HCT116 (cell line): ENCODE results near the gene GIMAP4. TPM values are rescaled to one million over a fixed set of nuclear protein-coding genes. Genes with fewer than 3 reads are reported as not detected.
"Not testable (repeated sequence)": the region's sequence is repeated elsewhere in the genome, so short reads cannot be mapped to it uniquely, and the experiment has no call there.

Source experiments
- ATAC-seq: fragments of 200-7000 bp; cut with Tn5 transposase; 2 replicates; pipeline ENCODE4 v1.9.1; 2020; ENCODE audit warnings: mild to moderate bottlenecking, moderate library complexity
- BruUV-seq: library from RNA; stranded (reverse); fragments of 400-500 nt; replicated peaks from 2 replicates; lab custom pipeline; 2021; lab: Mats Ljungman, UMichigan
- CTCF ChIA-PET: fragments of 300-600 bp; sonication (Branson Sonifier 250); formaldehyde crosslinking; loops from one replicate; lab custom pipeline; 2021; ENCODE audit warnings: antibody characterized with exemption; lab: Charles Lee
- POLR2A ChIA-PET: fragments of 300-600, 350-600 bp; sonication (Branson Sonifier 250); formaldehyde crosslinking; loops from one replicate; lab custom pipeline; 2021; ENCODE audit warnings: antibody characterized with exemption; lab: Charles Lee
- RAD21 ChIA-PET, 2 experiments: fragments of 300-600 bp; sonication (Branson Sonifier 250); formaldehyde crosslinking; loops; one replicate each; lab custom pipeline; 2023; ENCODE audit warnings: low total read pairs in 2 of 2; ENCODE audit not compliant: uncharacterized antibody in 2 of 2, unreplicated experiment in 2 of 2, low non-redundant PET in 1 of 2; lab: Charles Lee
- DNase-seq: peaks from one replicate; pipeline ENCODE4 v3.0.0-alpha.2; 2010; ENCODE audit warnings: low read depth, low spot score
- H2AFZ ChIP-seq: fragments of 200-600 bp; shearing (Covaris generic), sonication (generic); 2 replicates; pipeline ENCODE4 v1.6.1; 2017; ENCODE audit warnings: low read depth, mixed run types, mixed read lengths, antibody characterized with exemption, low read length; ENCODE audit not compliant: poor library complexity, severe bottlenecking
- H3K27ac ChIP-seq: 2 replicates; pipeline ENCODE4 v1.5.1; 2012; ENCODE audit warnings: low read depth, low read length
- H3K27me3 ChIP-seq: fragments of 200-600 bp; sonication (generic); 2 replicates; pipeline ENCODE4 v1.6.1; 2016; ENCODE audit warnings: mixed run types, low read length, mixed read lengths; ENCODE audit not compliant: insufficient read depth
- H3K36me3 ChIP-seq, 2 experiments: fragments of 200-500 bp in 1 of 2; fragments of 200-600 bp in 1 of 2; sonication (Bioruptor generic) in 1 of 2; sonication (generic) in 1 of 2; 2 replicates each; pipeline versions ENCODE4 v1.5.1 to v1.6.1; 2014 to 2016; ENCODE audit warnings: low read length in 2 of 2, inconsistent platforms in 1 of 2, mixed read lengths in 1 of 2, mixed run types in 1 of 2; ENCODE audit not compliant: insufficient read depth in 2 of 2, control insufficient read depth in 1 of 2
- H3K4me1 ChIP-seq, 2 experiments: fragments of 200-600 bp in 1 of 2; sonication (generic) in 1 of 2; 2 replicates each; pipeline versions ENCODE4 v1.5.1 to v1.6.1; 2012 to 2017; ENCODE audit warnings: low read length in 2 of 2, inconsistent platforms in 1 of 2, mild to moderate bottlenecking in 1 of 2, mixed read lengths in 1 of 2, mixed run types in 1 of 2, moderate library complexity in 1 of 2; ENCODE audit not compliant: insufficient read depth in 2 of 2, control insufficient read depth in 1 of 2
- H3K4me2 ChIP-seq: fragments of 200-600 bp; sonication (generic); 2 replicates; pipeline ENCODE4 v1.6.1; 2017; ENCODE audit warnings: mixed run types, low read length, mixed read lengths
- H3K4me3 ChIP-seq, 2 experiments: fragments of 200-600 bp in 1 of 2; sonication (generic) in 1 of 2; replicated peaks in 1 of 2; 2 replicates each; pipeline ENCODE4 v1.5.1; 2011 to 2016; ENCODE audit warnings: low read length in 2 of 2, control low read depth in 1 of 2, low read depth in 1 of 2, mild to moderate bottlenecking in 1 of 2, mixed read lengths in 1 of 2, mixed run types in 1 of 2
- H3K79me2 ChIP-seq: fragments of 200-600 bp; sonication (generic); 2 replicates; pipeline ENCODE4 v1.6.1; 2017; ENCODE audit warnings: mild to moderate bottlenecking, mixed run types, low read length, moderate library complexity, mixed read lengths; ENCODE audit not compliant: insufficient read depth
- H3K9ac ChIP-seq: fragments of 200-600 bp; sonication (generic); 2 replicates; pipeline ENCODE4 v1.6.1; 2016; ENCODE audit warnings: low read length, mixed read lengths
- H3K9me2 ChIP-seq: fragments of 200-600 bp; sonication (generic), shearing (Covaris generic); 2 replicates; pipeline ENCODE4 v1.6.1; 2017; ENCODE audit warnings: mixed run types, mild to moderate bottlenecking, moderate library complexity; ENCODE audit not compliant: insufficient read depth
- H3K9me3 ChIP-seq, 2 experiments: fragments of 200-500 bp in 1 of 2; fragments of 200-600 bp in 1 of 2; sonication (Bioruptor generic) in 1 of 2; sonication (generic) in 1 of 2; 2 replicates each; pipeline ENCODE4 v1.6.1; 2014 to 2017; ENCODE audit warnings: low read length in 2 of 2, mixed read lengths in 2 of 2, inconsistent platforms in 1 of 2, low read depth in 1 of 2, mild to moderate bottlenecking in 1 of 2, mixed run types in 1 of 2, moderate library complexity in 1 of 2; ENCODE audit not compliant: control insufficient read depth in 1 of 2, insufficient read depth in 1 of 2
- H4K20me1 ChIP-seq: fragments of 200-600 bp; sonication (generic), shearing (Covaris generic); 2 replicates; pipeline ENCODE4 v1.6.1; 2017; ENCODE audit warnings: mixed run types, mild to moderate bottlenecking, moderate library complexity; ENCODE audit not compliant: insufficient read depth
- FOSL1 ChIP-seq: IDR thresholded peaks from 2 replicates; pipeline ENCODE4 v1.6.1; 2012; ENCODE audit warnings: low read depth
- POLR2AphosphoS5 ChIP-seq: IDR thresholded peaks from 2 replicates; pipeline ENCODE4 v1.6.1; 2011; ENCODE audit warnings: mild to moderate bottlenecking, low read depth, low read length, moderate library complexity
- SIN3A ChIP-seq: IDR thresholded peaks from 2 replicates; pipeline ENCODE4 v1.6.1; 2012; ENCODE audit warnings: low read depth
- TCF7L2 ChIP-seq: IDR thresholded peaks from 2 replicates; pipeline ENCODE4 v1.7.0; 2011; ENCODE audit warnings: borderline replicate concordance, inconsistent platforms; ENCODE audit not compliant: insufficient read depth, insufficient read length; ENCODE audit errors: extremely low read depth
- YY1 ChIP-seq: IDR thresholded peaks from 2 replicates; pipeline ENCODE4 v1.6.1; 2011; ENCODE audit warnings: low read length, low read depth, moderate library complexity, mild to moderate bottlenecking; ENCODE audit not compliant: insufficient replicate concordance; ENCODE audit errors: extremely low read depth
- intact Hi-C: fragments of 100-400 bp; cut with micrococcal nuclease; formaldehyde crosslinking; loops from 2 replicates; pipeline ENCODE4 v1.10.0; 2022
- total RNA-seq: library from RNA; stranded (reverse); gene quantifications from one replicate; pipeline ENCODE4 v1.2.1, GENCODE V29; 2021; ENCODE audit not compliant: unreplicated experiment
- TF ChIP-seq, protein P1 (sequence below): IDR thresholded peaks from 2 replicates; pipeline ENCODE4 v1.6.1; 2012; ENCODE audit warnings: low read depth

GIMAP4 gene
- total RNA-seq, 1 experiment from 2014 or later: 0.49 TPM

DNA sequence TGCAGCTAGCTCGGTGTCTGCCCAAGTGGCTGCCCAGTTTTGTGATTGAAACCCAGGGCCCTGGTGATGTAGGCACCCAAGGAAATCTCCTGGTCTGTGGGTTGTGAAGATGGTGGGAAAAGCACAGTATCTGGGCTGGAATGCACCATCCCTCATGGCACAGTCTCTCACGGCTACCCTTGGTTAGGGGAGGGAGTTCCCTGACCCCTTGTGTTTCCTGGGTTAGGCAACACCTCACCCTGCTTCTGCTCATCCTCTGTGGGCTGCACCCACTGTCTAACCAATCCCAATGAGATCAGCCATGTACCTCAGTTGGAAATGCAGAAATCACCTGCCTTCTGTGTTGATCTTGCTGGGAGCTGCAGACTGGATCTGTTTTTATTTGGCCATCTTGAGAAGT lies 27.6 kb downstream of the GIMAP4 start (continued):
- TF ChIP-seq, protein P1, sequence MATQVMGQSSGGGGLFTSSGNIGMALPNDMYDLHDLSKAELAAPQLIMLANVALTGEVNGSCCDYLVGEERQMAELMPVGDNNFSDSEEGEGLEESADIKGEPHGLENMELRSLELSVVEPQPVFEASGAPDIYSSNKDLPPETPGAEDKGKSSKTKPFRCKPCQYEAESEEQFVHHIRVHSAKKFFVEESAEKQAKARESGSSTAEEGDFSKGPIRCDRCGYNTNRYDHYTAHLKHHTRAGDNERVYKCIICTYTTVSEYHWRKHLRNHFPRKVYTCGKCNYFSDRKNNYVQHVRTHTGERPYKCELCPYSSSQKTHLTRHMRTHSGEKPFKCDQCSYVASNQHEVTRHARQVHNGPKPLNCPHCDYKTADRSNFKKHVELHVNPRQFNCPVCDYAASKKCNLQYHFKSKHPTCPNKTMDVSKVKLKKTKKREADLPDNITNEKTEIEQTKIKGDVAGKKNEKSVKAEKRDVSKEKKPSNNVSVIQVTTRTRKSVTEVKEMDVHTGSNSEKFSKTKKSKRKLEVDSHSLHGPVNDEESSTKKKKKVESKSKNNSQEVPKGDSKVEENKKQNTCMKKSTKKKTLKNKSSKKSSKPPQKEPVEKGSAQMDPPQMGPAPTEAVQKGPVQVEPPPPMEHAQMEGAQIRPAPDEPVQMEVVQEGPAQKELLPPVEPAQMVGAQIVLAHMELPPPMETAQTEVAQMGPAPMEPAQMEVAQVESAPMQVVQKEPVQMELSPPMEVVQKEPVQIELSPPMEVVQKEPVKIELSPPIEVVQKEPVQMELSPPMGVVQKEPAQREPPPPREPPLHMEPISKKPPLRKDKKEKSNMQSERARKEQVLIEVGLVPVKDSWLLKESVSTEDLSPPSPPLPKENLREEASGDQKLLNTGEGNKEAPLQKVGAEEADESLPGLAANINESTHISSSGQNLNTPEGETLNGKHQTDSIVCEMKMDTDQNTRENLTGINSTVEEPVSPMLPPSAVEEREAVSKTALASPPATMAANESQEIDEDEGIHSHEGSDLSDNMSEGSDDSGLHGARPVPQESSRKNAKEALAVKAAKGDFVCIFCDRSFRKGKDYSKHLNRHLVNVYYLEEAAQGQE: no peak
- TF ChIP-seq FOSL1 (no peak), TCF7L2 (no peak)

DNA sequence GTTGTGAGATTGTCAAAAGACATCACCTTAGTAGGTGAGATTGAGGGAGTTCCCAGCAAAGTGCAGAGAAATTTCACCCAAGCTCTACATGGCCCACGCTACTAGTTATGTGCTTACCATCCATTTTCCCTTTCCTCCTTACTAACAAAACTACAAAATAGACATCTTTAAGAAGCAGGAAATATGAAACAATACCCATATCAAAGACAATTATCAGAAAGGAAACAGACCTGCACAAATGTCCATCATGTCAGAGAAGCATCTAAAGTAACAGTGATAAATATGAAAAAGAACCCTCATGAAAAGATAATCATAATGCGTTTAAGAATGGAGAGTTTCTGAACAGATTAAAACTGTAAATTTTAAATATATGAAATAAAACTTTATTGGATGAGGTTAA lies 28.2 kb downstream of the GIMAP4 start:
- H3K27me3 ChIP-seq: peaks cover 3% of the 10 kb centered on the region; the same call in 1 of the 2 replicates
- H3K4me2 ChIP-seq: no peak overlapping the region
- H3K9ac ChIP-seq: no peak overlapping the region
- H3K27ac ChIP-seq: no peak overlapping the region
- H2AFZ ChIP-seq: no peak overlapping the region
- BruUV-seq: no TSS peak
- TF ChIP-seq POLR2AphosphoS5 (no peak), YY1 (no peak), SIN3A (no peak)
- ChIA-PET RAD21 (no interaction called here), CTCF (no interaction called here), POLR2A (no interaction called here)
- no peak for ATAC-seq
- H3K79me2 ChIP-seq: no peaks in the 10 kb centered on the region
- no peak overlapping the region for H3K4me3 ChIP-seq
- no peaks in the 10 kb centered on the region for H3K4me1 ChIP-seq
- no peak for DNase-seq
- H3K9me3 ChIP-seq: no peaks in the 10 kb centered on the region
- no peaks in the 10 kb centered on the region for H4K20me1 ChIP-seq
- intact Hi-C loops: no loop called here
- H3K36me3 ChIP-seq: no peaks in the 10 kb centered on the region
- H3K9me2 ChIP-seq: no peaks in the 10 kb centered on the region

DNA sequence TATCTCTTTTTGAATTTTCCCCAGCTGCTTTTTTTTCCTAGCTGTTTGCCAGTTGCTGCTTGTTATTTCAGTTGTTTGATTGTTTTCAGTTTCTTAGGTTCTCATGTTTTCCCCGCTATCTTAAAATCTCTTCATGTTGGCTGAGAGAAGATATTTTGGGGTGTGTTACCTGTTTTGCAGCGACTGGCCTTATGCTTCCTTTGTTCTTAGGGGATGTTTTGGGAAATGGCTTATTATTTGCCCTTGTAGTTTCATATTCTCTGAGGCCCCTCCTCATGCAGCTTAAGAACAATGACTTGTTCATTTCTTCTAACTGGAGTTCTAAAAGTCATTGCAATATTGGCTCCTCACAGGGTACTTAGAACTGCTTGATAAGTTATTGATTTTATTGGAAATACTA lies 36.4 kb downstream of the GIMAP4 start:
- RAD21 ChIA-PET, H3K9me2 ChIP-seq, CTCF ChIA-PET, H3K4me1 ChIP-seq, H3K4me2 ChIP-seq, H3K36me3 ChIP-seq, H3K27me3 ChIP-seq, ATAC-seq, H2AFZ ChIP-seq, intact Hi-C loops, H3K4me3 ChIP-seq, BruUV-seq, H3K79me2 ChIP-seq, H4K20me1 ChIP-seq, H3K9ac ChIP-seq, POLR2A ChIA-PET, DNase-seq, H3K9me3 ChIP-seq, H3K27ac ChIP-seq: not testable (repeated sequence)
